GM19035 (cell line): ENCODE data around the gene DBH.
"Not testable (repeated sequence)": the region's sequence is repeated elsewhere in the genome, so short reads cannot be mapped to it uniquely, and the experiment has no call there.

Experiments
- ATAC-seq: cut with Tn5 transposase; IDR thresholded peaks from one replicate; pipeline ENCODE4 v1.9.1; 2021; ENCODE audit not compliant: unreplicated experiment

DBH gene

DNA sequence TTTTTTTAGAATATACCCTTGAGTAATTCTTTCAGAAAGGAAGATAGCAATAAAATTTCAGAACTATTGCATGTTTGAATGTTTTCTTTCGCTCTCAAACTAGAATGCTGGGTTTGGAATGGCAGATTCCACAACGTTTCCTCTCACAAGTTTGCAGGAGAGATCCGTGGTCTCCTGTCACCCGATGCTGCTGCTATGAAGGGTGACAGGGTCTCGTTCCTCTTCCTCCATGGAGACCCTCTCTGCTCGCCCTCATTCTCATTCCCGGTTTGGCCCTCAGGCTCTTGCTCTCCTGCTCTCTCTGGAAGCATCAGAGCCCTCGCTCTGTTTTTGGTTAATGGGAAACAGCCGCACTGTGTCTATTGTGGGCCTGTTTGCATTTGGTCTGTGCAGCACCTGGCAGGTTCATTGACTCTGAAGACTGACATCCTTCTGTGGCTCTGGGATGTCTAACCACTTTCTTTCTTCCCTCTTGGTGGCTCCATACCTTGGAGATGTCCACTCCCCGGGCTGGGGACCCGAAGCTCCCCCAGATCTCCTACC lies 14.4 kb upstream of the DBH start:
- no peak for ATAC-seq

DNA sequence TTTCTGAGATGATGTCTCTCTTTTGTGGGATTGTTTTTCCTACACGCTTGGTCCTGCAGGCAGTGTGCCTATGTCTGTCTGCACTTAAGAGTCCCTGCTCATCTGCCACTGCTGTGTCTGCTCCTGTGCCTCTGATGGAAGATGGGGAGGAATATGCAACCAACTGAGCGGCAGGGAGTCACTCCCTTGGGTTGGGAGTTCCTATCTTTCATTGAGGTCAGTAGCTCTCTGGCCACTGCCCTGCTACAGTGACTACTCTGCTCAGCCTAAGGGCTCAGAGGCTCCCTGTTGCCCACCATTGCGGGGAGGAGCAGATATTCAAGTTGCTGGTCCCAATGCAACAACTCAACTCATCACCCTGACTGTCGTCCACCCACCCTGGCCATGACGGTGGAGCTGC lies 13.6 kb upstream of the DBH start:
- ATAC-seq = no peak

DNA sequence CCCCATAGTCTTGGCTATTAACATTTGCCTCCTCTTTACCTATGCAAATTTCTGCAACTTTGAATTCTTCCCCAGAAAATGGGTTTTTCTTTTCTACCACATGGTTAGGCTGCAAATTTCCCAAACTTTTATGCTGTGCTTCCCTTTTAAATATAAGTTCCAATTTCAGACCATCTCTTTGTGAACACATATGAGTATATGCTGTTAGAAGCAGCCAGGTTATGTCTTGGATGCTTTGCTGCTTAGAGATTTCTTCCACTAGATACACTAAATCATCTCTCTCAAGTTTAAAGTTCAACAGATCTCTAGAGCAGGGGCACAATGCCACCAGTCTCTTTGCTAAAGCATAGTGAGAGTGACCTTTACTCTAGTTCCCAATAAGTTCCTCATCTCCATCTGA lies 10.2 kb upstream of the DBH start:
- ATAC-seq = not testable (repeated sequence)

DNA sequence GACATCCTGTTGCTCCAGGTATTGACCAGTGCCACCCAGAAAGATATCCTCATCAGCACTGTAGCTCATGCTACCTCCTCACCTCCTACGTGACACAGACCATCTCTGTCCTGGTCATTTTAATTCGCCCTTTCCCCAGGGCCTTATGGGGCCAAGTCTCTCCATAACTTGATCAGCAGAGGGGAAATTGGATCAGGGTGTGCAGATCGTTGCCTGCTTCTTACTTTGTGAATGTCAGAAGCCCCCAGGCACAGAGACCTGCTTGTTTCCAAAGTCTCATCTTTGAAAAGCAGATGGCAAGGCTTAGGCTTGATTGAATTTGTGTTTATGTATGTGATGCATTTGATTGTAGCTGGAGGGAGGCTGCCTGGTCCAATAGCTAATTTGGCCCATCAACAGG lies 8.8 kb upstream of the DBH start:
- no peak for ATAC-seq

DNA sequence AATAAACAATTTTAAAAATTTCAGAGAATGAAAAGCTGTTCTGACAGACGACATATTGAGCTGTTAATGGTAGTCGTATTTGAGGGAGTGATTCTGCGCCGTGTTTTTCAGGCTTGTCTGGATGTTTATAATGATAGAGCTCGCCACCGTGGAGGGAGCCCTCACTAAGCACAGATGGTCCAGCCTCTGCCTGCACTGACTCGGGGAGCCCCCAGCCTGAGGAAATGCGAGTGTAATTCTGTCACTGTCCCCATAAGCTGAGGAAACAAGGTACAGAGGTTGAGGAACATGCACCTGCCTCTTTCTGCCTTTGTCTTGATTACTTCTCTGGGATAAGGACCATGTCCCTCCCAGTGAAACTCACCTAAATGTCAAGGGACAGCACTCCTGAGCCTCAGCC lies 7.4 kb upstream of the DBH start:
- no peak for ATAC-seq

DNA sequence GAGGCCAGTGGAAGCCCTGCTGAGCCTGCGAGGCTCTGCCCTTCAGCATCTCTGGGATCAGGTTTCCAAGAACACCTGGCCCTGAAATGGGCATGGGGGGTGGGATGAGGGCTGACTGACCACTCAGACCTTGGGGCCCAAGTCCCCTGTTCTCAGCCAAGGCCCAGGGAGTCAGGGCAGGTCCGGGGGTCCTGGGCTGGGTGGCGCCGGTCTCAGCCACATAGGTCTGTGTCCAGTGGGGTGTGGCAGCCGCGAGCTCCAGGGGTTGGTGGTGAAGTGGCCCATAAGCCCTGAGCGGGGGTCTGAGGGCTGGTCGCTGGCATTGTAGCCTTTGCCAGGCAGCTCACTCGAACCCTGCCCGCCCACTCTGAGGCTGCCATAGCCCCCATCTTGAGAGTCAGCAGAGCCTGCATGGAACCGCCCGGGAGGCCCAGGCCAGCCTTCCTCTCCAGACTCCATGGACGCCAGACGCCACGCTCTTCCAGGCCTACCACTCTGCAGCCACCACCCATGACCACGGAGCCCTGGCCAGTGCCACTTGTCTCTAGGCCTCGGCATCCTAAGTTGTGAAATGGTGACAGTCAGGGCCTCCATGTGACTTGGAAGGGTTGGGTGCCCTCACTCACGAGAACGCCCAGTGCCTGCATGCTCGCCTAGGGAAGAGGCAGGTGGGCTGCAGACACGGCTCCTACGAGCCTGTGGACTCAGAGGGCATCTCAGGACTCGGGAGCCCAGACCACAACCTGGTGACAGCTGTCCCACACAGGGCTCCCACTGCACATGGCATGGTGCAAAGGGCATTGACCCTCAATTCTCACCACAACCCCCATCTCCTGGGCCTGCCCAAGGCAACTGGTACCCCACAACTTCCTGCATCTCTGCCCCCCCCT lies 6.7 kb upstream of the DBH start:
- ATAC-seq = no peak

DNA sequence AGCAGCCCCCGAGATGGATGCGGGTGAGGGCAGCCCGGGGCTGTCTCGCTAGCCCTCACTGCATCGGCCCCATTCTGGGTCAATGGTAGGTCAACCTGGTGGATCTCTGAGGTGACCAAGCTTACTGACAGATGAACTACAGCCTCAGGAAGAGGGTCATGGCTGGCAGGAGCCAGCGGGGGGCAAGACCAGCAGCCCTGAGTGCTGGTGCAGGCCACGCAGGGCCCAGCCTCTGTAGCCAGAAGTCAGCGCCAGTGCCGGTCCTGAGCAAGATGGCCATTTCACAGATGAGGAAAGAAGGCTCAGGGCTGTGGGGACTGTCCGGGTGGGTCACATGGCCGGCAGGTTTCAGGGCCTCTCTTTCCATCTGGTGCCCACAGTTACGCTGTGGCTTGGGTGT lies 5.1 kb upstream of the DBH start:
- no peak for ATAC-seq

DNA sequence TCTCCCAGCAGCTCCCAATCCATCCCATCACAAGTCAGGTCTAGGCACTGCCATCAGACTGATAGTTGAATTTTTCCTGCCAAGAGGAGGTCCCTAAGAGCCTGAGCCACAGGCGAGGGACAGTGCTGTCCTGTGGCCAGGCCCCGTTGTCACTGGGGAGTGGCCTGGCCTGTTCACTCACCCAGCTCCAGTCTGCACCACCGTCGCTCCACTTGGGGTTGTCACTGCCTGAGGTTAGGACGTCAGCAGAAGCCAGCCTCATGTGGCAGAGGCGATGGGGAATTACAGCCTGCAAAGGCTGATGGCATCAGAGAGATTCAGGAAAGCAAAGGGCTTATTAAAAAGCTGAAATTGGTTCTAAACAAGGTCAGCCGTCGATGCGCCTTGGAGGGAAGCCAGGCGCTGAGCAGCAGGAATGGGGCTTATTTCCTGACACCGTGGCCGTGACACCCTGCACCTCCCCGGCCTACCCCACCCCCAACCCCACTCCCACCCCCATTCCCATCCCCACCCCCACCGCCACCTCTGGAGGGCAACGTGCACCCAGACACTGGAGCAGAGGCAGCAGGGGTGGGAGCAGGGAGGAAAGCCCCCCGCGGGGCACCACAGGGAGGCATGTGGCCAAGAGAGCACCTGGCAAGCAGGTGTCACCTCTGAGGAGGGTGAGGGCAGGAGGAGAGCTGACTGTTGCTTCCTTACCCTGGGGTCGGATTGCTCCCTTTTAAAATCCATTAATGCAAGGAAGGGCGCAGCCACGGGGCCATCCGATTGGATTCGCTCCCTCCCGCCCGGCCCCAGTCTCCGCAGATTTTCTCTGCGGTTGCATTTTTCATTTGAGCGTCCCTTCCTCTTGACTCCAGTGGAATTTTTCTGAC lies 3.1 kb upstream of the DBH start:
- no peak for ATAC-seq

DNA sequence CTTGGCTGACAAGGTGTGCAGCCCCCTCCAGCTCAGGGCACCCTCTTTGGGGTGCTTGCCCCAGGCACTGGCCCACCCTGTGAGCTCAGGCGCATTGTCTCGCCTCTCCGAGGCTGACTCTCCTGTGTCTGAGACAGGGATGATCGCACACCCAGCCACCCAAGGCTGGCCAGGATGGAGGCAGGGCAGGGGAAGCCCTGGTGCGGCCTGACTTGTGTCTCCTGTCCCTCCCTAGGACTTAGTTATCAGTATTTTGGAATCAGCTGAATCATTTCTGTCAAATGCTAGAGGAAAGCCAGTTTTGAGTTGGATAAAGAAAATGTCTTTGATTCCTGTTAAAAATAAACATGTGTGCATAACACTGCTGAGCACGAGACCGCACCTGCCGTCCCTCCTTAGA lies 2.5 kb upstream of the DBH start:
- no peak for ATAC-seq

DNA sequence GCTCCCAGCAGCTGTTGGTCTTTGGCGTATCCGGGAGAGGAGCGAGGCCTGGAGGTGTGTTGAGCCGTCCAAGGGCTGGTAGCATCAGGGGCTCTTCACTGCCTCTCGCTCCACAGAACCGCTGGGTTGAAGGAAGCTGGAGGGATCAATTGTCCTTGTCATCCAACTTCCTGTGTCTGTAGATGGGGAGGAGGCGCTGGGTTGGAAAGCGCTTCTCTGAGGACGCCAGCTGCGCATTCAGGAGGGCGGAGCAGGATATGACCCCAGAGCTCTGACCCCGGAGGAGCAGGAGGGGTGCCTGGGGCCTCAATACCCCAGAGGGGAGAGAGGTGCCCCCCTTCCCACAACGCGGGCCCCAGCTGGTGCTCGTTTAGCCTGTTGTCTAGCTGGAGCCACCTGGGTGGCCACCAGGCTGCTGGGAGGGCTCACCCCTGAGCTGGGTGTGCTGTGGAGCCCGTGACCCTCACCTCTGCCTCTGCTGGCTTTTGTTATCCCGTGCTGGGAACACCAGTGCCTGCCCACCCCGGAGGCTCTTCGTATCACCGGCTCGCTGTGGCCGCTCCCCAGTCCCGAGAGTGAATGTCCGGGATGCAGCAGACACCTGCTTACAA lies 2.0 kb upstream of the DBH start:
- no peak for ATAC-seq

DNA sequence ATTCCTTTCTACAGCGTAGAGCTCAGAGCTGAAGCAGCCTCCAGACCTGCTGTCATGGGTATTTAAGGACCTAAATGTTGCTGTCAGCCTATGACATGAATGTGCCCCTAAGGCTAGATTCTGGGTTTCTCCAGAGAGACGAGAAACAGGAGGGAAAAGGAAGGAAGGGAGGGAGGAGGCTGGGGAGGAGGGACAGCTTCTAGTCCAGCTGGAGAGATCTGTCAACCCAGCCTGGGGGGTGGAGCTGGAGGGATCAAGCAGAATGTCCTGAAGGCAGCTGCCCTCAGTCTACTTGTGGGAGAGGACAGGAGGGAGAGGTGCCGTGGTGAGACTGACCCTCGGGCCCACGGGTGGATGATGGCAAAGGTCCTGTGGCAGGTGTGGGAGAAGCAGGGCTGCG lies 1.1 kb upstream of the DBH start:
- no peak for ATAC-seq

DNA sequence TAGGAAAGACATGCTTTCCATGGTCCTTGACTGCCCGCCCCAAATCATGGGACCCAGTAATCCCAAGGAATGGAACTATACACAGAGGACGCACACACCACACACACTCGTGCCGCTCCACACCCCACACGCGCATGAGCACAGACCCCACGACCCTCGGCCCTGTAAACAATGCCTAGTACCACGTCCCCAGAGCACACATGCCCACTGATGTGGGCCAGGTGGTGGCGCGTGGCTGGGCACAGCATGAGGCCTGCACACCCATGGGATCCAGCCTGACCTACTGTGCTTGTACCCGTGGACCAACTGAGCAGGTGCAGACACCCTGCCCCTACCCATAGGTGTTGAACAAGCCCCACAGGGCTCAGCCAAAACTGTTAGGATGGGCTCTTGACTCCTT lies 739 bp downstream of the DBH start:
- no peak for ATAC-seq

DNA sequence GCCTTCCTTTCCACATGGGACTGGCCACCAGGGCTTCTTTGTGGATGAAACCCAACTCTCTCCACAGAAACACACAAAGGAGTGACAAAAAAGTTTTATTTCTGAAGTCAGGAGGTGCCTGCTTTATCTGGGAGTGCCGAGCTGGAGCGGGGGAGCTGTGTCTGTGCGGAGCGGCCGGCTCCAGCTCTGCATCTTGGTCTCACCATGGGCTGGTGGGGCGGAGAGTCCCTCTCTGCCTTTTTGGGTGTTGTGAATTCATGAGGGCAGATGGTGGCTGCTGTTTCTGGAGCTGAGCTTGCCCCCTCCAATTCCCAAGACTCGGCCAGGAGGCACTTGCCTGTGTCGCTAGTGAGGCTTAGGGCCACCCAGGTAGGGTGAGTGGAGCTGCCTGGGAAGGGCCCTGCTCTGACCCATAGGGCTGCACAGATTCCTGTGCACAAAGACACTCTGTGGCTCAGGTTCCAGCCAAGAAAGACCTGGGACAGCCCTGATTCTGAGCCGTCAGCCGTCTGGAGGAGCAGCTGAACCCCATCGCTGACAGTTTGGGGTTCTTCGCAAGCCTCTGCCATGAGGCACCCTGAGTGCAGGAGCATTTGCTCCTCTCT lies 1.4 kb downstream of the DBH start:
- no peak for ATAC-seq

DNA sequence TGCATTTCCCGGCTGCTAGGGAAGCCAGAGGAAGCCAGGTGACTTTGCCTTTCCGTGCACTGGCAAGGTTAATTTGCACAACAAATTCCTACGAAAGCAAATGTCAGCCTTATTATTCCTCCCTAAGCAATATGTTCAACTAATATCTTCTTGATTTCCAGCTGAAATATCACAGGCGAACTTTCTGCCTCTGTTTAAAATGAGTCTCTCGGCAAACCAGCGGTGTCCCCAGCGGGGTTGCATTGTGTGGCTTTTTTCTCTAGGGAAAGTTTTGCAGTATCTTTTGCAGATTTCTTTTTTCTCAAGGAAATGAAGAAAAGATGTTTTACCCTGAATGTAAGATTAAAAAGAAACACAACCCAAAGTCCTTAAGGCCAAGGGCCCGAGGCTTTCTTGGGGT lies 1.9 kb downstream of the DBH start:
- no peak for ATAC-seq

DNA sequence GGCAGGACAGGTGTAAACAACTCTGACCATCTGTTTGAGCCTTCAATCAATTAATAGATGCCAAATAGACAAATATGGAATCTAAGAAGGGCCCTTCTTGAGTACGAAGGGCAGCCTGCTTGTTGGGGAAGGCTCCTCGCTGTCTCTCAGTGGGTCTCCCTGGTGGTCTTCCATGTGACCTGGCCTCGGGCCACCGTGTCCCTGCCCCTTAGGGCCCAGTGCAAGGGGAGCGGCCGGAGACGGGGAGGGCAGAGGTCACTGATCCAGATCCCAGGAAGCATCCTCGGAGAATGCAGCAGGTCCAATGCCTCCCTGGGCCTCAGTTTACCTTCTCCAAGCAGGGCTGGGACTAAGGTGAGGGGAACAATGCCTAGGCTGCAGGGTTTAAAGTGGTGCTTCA lies 2.5 kb downstream of the DBH start:
- no peak for ATAC-seq

DNA sequence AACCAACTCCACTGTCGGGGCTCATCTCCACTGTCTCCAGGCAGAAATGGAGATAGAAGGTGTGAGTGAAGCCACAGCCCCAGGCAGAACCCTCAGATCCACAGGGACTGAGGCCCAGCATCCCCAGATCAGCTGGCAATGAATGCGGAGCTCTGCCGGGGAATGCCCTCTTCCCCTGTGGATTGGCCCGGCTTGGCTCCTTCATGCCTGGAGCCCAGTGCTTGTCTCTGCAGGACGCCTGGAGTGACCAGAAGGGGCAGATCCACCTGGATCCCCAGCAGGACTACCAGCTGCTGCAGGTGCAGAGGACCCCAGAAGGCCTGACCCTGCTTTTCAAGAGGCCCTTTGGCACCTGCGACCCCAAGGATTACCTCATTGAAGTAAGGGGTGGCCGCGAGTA lies 3.5 kb downstream of the DBH start:
- ATAC-seq = no peak

DNA sequence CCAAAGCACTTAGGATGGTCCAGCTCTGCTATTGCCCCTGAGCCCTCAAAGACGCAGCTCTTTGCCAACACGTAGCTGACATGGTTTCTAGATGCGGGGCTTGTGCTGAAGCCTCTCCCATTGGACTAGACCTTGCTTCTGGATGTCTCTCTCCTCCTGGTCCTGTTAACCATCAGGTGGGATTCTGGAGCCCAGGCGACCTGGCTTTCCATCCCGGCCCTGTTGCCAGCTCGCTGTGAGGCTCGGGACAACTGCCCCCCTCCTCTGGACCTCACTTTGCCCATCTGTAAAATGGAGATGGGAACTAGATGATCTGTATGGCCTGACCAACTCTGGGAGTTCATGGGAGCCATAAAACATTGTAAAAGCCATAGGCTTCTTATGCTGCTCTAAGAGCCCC lies 4.0 kb downstream of the DBH start:
- no peak for ATAC-seq

DNA sequence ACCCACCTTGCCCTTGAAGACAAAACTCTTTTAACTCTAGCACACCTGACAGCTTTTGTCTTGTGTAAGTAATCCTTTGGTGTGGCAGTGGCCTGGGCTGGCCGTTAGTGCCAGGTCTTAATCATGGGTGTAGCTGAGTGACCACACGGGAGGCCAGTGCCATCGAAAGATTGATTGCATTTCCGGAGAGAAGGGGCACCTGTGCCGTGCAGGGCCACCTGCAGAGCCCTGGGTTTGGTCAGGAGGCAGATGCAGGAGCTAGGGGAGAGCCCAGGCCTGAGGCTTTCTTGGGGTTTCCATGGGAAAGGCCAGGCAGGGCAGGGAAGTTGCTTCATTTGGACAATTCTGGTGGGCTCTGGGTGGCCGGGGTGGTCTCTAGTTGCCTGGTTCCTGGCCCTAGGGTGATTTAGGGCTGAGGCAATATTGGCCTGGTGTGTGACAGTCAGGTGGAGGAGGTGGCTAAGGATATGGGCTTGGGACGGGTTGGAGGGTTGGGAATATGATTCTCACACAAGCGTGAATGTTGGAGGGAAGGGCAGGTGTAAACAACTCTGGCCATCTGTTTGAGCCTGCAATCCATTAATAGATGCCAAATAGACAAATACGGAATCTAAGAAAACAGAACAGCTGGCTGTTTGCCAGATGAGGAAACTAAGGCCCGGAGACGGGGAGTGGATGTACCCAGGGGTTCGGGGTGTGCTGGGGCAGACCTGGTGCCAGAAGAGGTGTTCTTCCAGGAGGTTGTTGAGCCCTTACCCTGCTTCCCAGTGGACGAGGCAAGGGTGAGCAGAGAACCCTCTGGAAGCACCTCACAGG lies 4.6 kb downstream of the DBH start:
- no peak for ATAC-seq

DNA sequence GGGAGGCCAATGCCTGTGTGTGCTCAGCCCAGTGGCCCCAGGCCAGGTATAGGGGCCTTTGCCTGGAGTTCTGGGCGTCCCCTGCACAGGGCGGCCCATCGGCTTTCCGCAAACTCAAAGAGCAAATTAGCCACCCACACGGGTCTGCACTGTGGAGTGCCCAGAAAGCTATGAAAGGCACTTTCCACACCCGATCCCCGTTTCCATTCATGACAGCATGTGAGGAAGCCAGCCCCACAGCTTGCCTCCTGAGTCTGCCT lies 5.2 kb downstream of the DBH start:
- no peak for ATAC-seq

DNA sequence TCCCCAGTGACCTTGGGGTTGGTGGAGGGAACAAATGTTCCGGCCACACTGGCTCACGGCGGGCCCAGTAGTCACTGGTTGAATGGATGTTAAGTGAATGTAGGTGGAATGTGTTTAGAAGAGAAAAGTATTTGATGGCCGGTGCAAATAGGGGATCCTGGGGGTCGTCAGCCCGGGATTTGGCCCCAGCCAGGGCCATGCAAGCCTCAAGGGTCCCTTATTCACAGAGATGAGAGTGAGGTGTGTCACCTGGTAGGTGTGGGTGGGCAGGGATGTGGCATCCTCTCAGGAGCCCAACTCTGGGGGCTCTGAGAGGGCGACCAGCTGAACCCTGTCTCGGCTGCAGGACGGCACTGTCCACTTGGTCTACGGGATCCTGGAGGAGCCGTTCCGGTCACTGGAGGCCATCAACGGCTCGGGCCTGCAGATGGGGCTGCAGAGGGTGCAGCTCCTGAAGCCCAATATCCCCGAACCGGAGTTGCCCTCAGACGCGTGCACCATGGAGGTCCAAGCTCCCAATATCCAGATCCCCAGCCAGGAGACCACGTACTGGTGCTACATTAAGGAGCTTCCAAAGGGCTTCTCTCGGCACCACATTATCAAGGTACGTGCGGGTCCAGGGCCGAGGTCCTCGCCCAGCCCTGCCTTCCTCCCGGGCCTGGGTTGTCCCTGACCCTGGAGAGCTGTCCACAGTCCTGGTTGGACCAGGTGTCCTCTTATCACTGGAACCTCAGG lies 5.9 kb downstream of the DBH start:
- ATAC-seq = no peak
